ENCODE results near the gene UGDH.

The UGDH gene

DNA sequence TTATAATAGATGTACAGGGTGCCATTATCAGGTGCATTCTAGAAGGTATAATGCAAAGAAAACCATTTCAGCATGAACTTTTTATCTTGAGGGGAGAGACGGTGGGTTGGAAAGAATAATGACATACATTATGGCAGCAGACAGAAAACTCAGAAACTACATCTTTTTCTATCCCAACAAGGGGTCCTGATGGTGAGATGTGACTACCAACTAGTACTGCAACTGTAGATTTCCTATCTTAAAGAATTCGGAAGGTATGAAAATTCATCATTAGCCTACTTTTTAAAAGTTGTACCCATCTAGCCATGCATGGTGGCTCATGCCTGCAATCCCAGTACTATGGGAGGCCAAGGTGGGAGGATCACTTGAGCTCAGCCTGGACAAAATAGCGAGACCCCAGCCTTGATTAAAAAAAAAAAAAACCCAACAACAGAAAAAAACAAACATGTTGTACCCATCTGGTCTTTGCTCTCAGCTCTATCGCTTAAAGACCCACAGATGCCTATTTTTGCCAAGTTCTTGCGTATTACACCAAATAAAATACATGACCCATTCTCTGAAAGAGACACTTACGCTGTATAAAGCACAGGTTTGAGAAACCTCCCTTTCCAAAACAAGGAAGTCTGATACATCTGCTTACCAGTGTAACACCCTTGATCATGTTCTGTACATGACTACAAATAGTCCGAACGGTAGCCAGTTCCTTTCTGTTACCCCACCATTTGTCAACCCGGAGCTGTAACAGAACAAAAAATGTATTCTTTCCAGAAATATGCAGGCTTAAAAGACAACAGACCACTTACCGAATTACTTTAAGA is 70.1 kb downstream of the UGDH start:
- ChIA-PET CTCF (interaction anchor here (1.0 to 4.8 kb wide), 5 partner anchors 9 to 518 kb away, joined by 3 to 24 read pairs (median 6); no protein-coding TSS in a partner anchor), POLR2A (interaction anchor here (1.5 kb wide), 1 partner anchor 12 kb away, joined by 5 read pairs; no protein-coding TSS in a partner anchor)
- TF ChIP-seq, protein P1, sequence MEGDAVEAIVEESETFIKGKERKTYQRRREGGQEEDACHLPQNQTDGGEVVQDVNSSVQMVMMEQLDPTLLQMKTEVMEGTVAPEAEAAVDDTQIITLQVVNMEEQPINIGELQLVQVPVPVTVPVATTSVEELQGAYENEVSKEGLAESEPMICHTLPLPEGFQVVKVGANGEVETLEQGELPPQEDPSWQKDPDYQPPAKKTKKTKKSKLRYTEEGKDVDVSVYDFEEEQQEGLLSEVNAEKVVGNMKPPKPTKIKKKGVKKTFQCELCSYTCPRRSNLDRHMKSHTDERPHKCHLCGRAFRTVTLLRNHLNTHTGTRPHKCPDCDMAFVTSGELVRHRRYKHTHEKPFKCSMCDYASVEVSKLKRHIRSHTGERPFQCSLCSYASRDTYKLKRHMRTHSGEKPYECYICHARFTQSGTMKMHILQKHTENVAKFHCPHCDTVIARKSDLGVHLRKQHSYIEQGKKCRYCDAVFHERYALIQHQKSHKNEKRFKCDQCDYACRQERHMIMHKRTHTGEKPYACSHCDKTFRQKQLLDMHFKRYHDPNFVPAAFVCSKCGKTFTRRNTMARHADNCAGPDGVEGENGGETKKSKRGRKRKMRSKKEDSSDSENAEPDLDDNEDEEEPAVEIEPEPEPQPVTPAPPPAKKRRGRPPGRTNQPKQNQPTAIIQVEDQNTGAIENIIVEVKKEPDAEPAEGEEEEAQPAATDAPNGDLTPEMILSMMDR (IDR thresholded peaks at IDR 0.05; ENCODE audit: control extremely low read depth, extremely low read depth, low read depth, missing control alignments), result no peak
- no peak for DNase-seq (ENCODE audit: extremely low spot score)

DNA sequence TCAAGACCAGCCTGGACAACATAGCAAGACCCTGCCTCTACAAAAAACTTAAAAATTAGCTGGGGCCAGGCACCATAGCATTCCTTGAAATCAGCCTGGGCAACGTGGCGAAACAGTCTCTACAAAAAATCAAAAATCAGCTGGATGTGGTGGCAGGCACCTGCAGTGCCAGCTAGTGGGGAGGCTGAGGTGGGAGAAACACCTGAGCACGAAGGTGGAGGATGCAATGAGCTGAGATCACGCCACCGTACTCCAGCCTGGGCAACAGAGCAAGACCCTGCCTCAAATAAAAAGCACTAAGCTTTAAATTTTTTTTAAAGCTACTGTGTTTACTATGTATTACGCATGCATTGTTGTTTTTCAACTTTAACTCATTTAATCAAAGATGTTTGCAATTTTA is 71.8 kb downstream of the UGDH start:
- ChIA-PET POLR2A (interaction anchor here (0.7 to 1.0 kb wide), 3 partner anchors 9 to 1380 kb away, joined by 3 to 4 read pairs (median 3); no protein-coding TSS in a partner anchor), CTCF (interaction anchor here (1.0 to 1.9 kb wide), 2 partner anchors 9 to 14 kb away, joined by 4 to 10 read pairs; no protein-coding TSS in a partner anchor)
- TF ChIP-seq, protein P1 (IDR thresholded peaks at IDR 0.05; ENCODE audit: control extremely low read depth, extremely low read depth, low read depth, missing control alignments), result no peak
- no peak for DNase-seq (ENCODE audit: extremely low spot score)

DNA sequence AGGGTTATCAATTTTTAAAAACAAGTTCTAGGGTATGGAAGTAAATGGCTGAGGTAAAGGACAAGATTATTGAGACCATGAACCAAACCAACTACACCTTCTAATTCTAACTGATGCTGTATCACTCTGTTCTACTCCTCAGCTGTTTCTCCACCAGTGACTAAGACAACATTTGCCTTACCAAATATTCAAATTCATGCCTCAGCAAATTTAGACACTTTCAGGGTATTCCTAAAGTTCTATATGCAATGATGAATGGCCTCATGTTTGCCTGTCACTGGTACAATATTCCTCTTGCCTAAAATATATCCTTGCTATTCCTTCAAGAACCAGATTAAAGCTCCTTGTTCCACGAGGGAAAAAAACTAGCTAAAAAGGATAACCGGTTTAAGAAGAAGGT is 73.5 kb downstream of the UGDH start:
- TF ChIP-seq, protein P1 (IDR thresholded peaks at IDR 0.05; ENCODE audit: control extremely low read depth, extremely low read depth, low read depth, missing control alignments), result no peak
- CTCF ChIA-PET, result interaction anchor here (1.1 kb wide), 1 partner anchor 12 kb away, joined by 3 read pairs; no protein-coding TSS in a partner anchor
- DNase-seq (ENCODE audit: extremely low spot score), result no peak
- POLR2A ChIA-PET, result interaction anchor here (0.6 to 0.7 kb wide), 3 partner anchors 60 to 1369 kb away, joined by 4 to 6 read pairs (median 4); no protein-coding TSS in a partner anchor

GRCh38 chr4:39452860-39453587 is 74.2 kb downstream of the UGDH start:
- TF ChIP-seq, protein P1 (IDR thresholded peaks at IDR 0.05; ENCODE audit: control extremely low read depth, extremely low read depth, low read depth, missing control alignments), result no peak
- ChIA-PET CTCF (interaction anchor here (1.1 to 1.4 kb wide), 2 partner anchors 13 to 16 kb away, joined by 3 to 5 read pairs; no protein-coding TSS in a partner anchor), POLR2A (interaction anchor here (0.7 to 1.0 kb wide), 4 partner anchors 13 to 1368 kb away, joined by 3 to 6 read pairs (median 4); no protein-coding TSS in a partner anchor)
- no peak for DNase-seq (ENCODE audit: extremely low spot score)

DNA sequence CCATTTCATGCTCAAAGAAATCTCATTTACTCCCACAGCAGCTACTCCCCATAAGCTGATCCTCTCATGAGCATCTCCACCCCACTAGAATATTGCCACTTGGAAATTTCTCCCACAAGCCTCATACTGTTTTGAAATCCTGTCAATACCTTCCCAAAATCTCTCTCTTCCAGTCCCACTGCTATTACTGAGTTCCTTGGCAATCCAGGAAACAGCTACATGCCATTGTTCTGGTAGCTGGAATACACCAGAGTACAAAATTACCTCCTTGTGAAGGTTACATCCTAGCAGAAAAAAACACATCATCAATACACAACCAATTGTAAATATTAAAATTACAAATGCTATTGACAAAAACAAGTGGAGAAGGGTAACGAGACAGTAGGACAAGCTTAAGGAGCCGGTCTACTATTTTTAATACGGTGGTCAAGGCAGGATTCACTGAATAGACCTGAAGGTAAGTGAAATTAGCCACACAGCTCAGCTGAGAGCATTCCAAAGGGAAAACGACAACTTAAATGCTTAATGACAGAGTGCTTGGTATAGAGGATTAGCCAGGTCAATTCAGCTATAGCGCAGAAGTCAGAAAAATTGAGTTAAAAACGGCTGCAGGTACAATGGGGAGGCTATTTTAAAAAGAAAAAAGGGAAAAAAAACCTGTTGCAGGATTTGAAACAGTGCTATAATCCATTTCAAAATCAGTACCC is 74.9 kb downstream of the UGDH start:
- POLR2A ChIA-PET, result interaction anchor here (0.7 to 1.0 kb wide), 3 partner anchors 12 to 1602 kb away, joined by 3 to 4 read pairs (median 3); no protein-coding TSS in a partner anchor

More for the DNA sequence above, 74.9 kb downstream of the UGDH start:
- no peak for DNase-seq (ENCODE audit: extremely low spot score)
- CTCF ChIA-PET, result interaction anchor here (1.4 kb wide), 1 partner anchor 17 kb away, joined by 5 read pairs; no protein-coding TSS in a partner anchor
- TF ChIP-seq, protein P1 (IDR thresholded peaks at IDR 0.05; ENCODE audit: control extremely low read depth, extremely low read depth, low read depth, missing control alignments), result no peak

Measured in GM10248 (cell line).